Right renal cortex interstitium (tissue), 3 donors: ENCODE measurements around the gene HGS. TPM values are rescaled to one million over a fixed set of nuclear protein-coding genes. Genes with fewer than 3 reads are reported as not detected.
A peak's percentile ranks its signal among the peaks of the same experiment; 100 is the strongest.
"Not testable (repeated sequence)": the region's sequence is repeated elsewhere in the genome, so short reads cannot be mapped to it uniquely, and the experiment has no call there.

ENCODE experiments used
- DNase-seq, 3 donors: peaks; one replicate each; pipeline ENCODE4 v3.0.0-alpha.2; 2013; ENCODE audit warnings: low read depth in 3 of 3, low spot score in 2 of 3
- polyA plus RNA-seq, 3 donors: library from polyadenylated mRNA; unstranded; fragments of 120-200 nt; gene quantifications; one replicate each; pipeline ENCODE4 v1.2.1, GENCODE V29; 2013; ENCODE audit not compliant: insufficient read length in 3 of 3

The HGS gene
- polyA plus RNA-seq, 3 donors, result 83.0 to 88.6 (median 86.7) TPM

GRCh38 chr17:81655378-81656117 lies 28.3 kb upstream of the HGS start:
- DNase-seq, result no peak

DNA sequence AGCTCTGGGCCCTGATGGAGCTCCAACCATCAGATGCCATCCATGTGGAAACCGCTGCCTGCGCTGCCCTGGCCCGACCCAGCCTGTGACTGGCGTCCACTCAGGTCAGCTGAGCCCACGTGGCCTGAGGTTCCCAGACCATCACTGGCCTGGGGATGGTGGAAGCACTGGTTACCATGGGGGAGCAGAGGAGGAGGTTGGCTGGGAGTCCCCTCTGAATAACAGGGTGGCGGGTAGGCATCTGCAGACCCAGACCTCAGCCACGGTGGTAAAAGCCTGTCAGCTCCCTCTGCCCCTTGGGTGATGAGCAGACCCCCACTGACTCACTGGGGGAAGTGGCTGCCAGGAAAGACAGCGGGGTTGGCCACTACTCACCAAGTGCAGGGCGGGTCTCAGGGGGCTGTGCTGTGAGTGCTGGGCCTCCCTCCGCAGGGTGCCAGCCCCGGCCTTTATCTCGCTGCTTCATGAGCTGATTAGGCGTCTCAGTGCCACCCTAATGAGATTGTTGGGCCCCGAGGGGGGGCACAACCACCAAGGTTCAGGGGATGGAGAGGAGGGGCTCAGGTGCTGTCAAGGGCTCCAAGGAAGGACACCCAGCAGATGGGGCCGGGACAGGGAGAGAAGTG lies 27.6 kb upstream of the HGS start, which contains the start of gene PDE6G:
PDE6G (minus strand) TSS at position 425 of the 626 bp plus-strand sequence. CDS start 3,237 bp downstream, outside the sequence.
- DNase-seq, result no peak

DNA sequence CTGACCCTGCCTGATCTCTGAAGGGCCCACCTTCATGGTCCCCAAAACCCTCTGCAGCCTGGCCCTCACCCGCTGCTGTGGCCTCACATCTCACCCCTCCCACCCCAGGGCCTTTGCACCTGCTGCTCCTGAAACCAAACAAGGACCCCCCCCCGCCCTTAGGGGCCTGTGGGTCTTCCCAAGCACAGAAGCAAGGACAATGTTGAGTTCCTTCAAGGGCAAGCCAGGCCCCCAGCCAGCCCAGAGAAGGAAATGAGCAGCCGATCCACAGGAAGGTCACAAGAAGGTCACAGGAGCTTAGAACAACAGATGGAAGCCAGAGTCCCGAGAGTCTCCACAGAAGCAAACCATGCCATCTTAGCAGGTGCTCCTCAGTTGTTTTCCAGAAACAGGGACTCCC lies 27.0 kb upstream of the HGS start:
- no peak for DNase-seq

GRCh38 chr17:81659038-81659437 lies 24.8 kb upstream of the HGS start:
- no peak for DNase-seq

GRCh38 chr17:81660441-81660840 lies 23.4 kb upstream of the HGS start:
- DNase-seq, result no peak

DNA sequence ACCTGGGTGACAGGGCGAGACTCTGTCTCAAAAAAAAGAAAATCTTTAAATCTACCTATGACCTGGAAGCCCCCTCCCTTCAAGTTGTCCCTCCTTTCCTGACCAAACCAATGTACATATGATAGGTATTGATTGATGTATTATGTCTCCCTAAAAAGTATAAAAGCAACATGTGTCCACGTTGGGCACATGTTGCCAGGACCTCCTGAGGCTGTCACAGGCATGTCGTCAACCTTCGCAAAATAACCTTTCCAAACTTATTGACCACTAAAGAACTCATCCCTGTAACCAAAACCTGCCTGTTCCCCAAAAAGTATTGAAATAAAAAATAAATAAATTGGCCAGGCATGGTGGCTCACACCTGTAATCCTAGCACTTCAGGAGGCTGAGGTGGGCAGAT lies 21.8 kb upstream of the HGS start:
- DNase-seq, result no peak

DNA sequence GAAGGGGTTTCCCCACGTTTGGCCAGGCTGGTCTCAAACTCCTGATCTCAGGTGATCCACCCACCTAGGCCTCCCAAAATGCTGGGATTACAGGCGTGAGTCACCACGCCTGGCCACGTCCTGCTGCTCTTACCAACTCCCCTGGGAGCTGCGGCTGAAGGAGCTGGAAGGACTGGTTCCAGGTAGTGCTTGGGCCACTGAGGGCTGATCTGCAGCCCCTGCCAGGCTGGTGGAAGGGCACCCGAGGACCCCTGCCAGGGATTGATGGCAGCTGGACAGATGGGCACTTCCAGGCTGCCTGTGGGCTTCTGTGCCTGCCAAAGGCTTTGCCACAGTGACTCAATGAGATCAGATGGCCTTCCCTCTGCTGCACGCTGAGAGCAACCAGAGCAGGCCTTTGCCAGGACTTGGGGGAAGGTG lies 19.8 kb upstream of the HGS start:
- DNase-seq, result no peak

DNA sequence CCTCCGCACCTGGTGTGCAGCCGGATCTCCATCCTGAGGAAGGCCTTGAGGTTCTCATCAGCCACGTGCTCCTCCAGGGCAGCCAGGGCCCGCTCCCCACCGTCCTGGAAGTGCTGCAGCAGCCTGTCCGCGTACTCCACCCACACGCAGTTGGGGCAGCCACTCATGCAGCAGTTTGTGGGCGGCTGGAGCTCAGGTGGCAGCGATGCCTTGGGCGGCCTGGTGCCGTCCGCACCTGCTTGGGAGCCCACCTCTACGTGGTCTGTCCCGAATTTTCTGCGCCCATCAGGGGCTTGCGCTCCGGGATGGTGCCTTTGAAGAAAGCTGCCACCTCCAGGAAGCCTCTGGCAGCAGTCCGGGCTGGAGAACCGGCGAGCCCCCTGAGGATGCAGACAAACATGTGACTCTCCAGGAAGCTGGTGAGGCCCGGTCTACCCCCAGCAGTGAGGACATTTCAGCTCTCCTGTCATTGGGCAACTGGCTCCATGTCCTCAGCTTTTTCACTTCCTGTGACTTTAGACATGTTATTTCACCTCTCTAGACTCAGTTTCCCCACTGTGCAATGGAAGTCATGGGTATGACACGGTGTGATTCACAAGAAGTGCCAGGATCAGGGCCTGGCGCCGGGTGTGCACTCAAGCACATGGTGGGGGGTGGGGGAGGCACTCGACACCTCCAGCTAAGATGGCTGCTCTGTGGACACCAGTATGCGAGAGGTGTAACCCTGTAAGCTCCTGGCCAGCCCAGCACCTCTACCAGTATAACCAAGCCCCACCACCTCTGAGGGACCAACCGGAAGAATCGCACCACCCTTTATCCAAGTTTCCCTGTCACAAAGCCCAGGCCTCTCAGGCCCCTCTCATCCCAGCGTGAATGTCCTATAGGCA lies 18.4 kb upstream of the HGS start:
- DNase-seq, result no peak

GRCh38 chr17:81666092-81666341 lies 17.8 kb upstream of the HGS start:
- DNase-seq, result no peak

DNA sequence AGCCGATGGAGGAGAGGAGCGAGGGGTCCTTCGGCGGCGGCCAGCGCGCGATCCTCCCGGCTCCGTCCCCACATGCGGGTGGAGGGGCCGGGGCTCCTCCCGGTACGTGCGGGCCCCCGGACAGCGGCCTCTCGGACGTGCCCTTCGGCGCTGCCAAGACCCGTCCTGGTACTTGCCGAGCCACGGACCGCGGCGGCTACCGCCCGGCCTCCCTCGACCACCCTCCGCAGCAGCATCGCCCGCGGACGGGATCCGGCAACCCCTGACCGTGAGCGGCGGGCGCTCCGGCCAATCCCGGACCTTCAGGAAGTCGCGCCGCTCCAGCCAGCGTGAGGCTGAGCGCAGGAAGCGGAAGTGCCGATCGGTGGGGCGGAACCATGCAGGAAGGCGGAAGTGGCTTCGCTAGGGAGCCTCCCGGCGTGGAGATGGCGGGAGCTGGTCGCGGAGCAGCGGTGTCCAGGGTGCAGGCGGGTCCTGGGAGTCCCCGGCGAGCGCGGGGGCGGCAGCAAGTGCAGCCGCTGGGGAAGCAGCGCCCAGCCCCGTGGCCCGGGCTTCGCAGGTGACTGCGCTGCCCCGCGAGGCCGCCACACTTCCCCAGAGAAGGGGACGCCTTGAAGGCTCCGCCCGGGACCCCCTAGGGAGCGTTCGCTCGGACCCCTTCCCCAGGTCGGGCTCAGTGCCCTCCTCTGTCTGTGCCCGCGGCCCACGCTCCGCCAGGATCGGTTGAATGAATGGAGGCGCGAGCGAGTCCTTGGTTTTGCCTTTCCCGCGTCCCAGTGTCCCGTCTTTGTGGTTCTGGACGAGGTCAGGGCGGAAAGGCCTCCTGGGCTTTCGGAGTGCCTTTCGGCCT lies 17.2 kb upstream of the HGS start, which contains the start of the genes CCDC137 and OXLD1:
CCDC137 (plus strand) TSS at position 396 of the 850 bp plus-strand sequence; CDS start at position 426, 30 bp downstream.
OXLD1 (minus strand) TSS at position 264 of the 850 bp plus-strand sequence; CDS start at position 236, 28 bp downstream.
- peak; percentile 74 to 93 (median 87) for DNase-seq

DNA sequence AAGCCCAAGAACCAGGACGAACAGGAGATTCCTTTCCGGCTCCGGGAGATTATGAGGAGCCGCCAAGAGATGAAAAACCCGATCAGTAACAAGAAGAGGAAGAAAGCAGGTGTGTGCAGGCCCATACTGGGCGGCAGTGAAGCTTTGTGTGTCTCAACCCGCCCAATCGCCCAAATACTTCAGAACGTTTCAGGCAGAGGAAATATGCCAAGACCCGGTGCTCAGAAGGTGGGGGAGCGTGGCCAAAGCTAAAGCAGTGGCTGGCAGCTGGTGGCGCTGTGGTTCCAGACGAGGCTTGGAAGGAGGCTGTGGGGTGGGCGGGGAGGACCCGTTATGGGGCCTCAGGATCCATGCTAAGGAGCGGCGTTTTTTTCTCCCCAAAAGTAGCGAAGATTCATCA lies 16.1 kb upstream of the HGS start:
- no peak for DNase-seq

- DNase-seq, result no peak
Measured at GRCh38 chr17:81672504-81672903, 11.3 kb upstream of the HGS start.

DNA sequence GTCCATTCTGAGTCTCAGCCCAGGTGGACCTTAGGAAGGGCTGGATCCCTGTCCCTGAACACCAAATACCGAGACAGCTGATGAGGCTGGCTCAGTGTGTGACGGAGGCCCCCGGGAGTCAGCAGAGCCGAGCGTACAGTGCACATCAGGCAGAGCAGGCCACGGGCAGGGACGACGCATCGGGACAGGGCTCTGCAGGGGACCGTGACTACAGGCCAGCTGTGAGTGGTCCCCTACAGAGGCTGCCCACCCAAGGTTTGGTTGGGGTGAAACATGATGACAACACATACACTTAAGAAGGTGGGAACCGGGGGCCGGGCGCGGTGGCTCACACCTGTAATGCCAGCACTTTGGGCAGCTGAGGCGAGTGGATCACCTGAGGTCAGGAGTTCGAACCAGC lies 10.9 kb upstream of the HGS start:
- DNase-seq, result no peak

DNA sequence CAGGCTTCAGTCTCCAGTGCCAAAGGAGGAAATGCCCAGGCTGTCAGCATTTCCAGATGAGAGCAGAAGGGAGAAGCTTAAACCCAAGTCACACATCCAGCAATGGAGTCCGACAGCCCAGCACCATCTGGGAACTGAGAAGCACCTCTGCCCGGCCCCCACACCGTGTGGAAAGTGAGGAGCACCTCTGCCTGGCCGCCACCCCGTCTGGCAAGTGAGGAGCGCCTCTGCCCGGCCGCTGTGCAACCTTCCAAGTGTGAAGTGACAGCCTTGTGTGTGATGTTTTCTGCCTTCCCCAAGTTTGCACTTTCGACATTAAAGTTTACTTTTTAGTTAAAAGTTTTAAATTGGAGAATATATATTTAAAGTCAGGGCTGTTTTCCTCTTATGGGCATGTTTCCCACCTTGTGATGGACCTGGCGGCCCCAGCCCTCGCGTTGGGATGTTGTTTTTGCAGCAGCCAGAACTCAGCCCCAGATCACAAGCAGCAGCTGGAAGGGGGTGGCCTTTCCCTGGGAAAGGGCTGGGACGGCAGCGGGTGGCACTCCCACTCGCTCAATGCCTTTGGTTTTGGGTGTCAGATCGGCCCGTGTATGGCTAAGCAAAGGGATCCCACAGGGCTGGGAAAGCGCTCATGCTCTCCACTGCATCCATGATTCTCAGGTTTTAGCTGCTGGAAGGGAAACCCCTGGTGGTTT lies 10.1 kb upstream of the HGS start:
- DNase-seq, result no peak

GRCh38 chr17:81675515-81676221 lies 8.1 kb upstream of the HGS start:
- not testable (repeated sequence) for DNase-seq

GRCh38 chr17:81676906-81677305 lies 6.9 kb upstream of the HGS start:
- no peak for DNase-seq

DNA sequence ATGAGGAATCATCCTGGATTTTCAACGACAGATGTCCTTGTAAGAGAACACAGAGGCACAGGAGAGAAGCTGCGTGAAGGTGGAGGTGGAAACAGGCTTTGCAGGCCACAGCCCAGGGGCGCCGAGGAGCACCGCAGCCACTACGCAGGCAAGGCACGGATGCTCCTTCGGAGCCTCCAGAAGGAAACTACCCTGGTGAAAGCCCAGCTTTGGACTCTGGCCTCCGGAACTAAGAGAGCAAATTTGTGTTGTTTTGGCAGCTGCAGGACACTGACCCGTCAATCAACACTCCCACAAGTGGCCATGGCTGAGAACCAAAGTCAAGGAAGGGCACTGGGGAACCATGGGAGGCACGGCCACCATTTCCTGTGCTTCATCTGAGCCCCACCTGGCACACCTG lies 3.7 kb upstream of the HGS start:
- no peak for DNase-seq

DNA sequence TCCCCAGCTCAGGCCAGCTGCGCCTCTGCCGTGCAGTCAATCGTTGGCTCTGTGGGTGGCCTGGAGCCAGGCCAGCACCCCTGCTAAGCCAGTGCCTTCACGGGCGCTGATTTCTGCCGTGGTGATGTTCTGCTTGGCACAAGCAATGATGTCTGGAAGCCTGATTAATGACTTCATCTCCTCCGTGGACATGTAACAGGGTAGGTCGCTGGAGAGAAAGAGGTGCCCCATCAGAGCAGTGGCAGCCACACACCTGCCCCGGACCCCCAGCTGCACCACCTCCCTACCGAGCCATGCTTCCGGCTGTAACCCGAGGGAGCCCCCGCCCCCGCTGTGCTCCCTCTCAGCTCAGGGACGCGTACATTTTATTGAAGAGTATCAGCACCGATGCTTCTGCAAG lies 2.1 kb upstream of the HGS start:
- no peak for DNase-seq

DNA sequence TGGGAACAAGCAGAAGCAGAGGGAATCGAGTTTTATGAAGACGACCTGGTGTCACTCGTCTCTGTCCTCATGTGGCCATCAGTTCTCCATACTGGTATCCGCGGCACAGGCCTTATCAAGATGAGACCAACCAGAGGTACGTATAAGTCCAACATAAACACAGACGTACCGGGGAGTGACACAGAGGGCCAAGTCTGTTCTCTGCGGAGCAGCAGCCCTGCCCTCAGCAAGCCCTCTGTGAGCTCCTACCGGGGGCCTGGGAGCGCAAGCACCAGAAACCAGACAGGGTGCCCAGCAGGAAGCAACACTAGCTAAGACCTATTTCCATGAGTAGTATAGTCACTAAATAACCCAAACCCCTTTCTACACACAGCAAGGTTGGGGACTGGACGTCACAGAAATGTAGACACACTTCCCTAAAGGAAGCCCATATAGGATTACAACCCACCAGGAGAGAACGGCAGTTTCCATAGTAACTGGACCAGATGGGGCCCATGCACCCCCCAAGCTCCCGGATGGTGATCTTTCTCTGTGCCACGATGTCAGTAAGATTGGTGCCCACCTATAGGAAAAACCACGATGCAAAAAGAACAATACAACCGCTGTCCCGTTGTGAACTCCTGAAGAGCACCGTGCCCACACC lies 1.1 kb upstream of the HGS start:
- DNase-seq, result no peak
